ENCODE results near the gene NLE1.

GRCh38 chr17:35184274-35184673 lies 42.2 kb upstream of the NLE1 start:
- no peak for TF ChIP-seq EZH2phosphoT487 (IDR thresholded peaks at IDR 0.05; ENCODE audit: insufficient read depth, low read depth)
- TF ChIP-seq EZH2 (IDR thresholded peaks at IDR 0.05; ENCODE audit: insufficient read depth, poor library complexity, severe bottlenecking) = no peak

Measured in GM23248 (cell line).